ENCODE data around the gene NFS1.

Gene NFS1

GRCh38 chr20:35681960-35682359, 17.2 kb downstream of the NFS1 start:
- Mint-ChIP-seq H3K4me1 (ENCODE audit: low read depth) (peaks cover 4% of the 10 kb centered on the region), H3K9me3 (no peaks in the 10 kb centered on the region), H3K27ac (no peak overlapping the region), H3K4me3 (no peak overlapping the region), H3K27me3 (no peaks in the 10 kb centered on the region), H3K36me3 (ENCODE audit: low read depth) (peaks cover 22% of the 10 kb centered on the region)

- H3K9me3 Mint-ChIP-seq, result no peaks in the 10 kb centered on the region
- H3K27ac Mint-ChIP-seq, result no peak overlapping the region
- H3K27me3 Mint-ChIP-seq, result no peaks in the 10 kb centered on the region
- H3K4me1 Mint-ChIP-seq (ENCODE audit: low read depth), result peaks cover 4% of the 10 kb centered on the region
- H3K4me3 Mint-ChIP-seq, result no peak overlapping the region
- H3K36me3 Mint-ChIP-seq (ENCODE audit: low read depth), result peaks cover 22% of the 10 kb centered on the region
Observed at GRCh38 chr20:35680452-35681183, 18.5 kb downstream of the NFS1 start.

GRCh38 chr20:35674921-35675320, 24.2 kb downstream of the NFS1 start:
- H3K27me3 Mint-ChIP-seq, result no peaks in the 10 kb centered on the region

GRCh38 chr20:35673884-35674283, 25.3 kb downstream of the NFS1 start:
- Mint-ChIP-seq H3K4me1 (ENCODE audit: low read depth) (no peaks in the 10 kb centered on the region), H3K36me3 (ENCODE audit: low read depth) (peaks cover 47% of the 10 kb centered on the region)

More at GRCh38 chr20:35674921-35675320, 24.2 kb downstream of the NFS1 start:
- Mint-ChIP-seq H3K4me1 (ENCODE audit: low read depth) (no peaks in the 10 kb centered on the region), H3K36me3 (ENCODE audit: low read depth) (peaks cover 50% of the 10 kb centered on the region), H3K9me3 (no peaks in the 10 kb centered on the region), H3K4me3 (no peak overlapping the region), H3K27ac (no peak overlapping the region)

GRCh38 chr20:35669681-35670080, 29.5 kb downstream of the NFS1 start:
- no peak overlapping the region for H3K27ac Mint-ChIP-seq
- H3K27me3 Mint-ChIP-seq, result no peaks in the 10 kb centered on the region
- peaks cover 46% of the 10 kb centered on the region for H3K36me3 Mint-ChIP-seq (ENCODE audit: low read depth)
- no peak overlapping the region for H3K4me3 Mint-ChIP-seq
- no peaks in the 10 kb centered on the region for H3K9me3 Mint-ChIP-seq
- peaks cover 5% of the 10 kb centered on the region for H3K4me1 Mint-ChIP-seq (ENCODE audit: low read depth)

More at GRCh38 chr20:35673884-35674283, 25.3 kb downstream of the NFS1 start:
- Mint-ChIP-seq H3K27me3 (no peaks in the 10 kb centered on the region), H3K27ac (no peak overlapping the region), H3K9me3 (no peaks in the 10 kb centered on the region), H3K4me3 (no peak overlapping the region)

- Mint-ChIP-seq H3K4me3 (no peak overlapping the region), H3K27ac (no peak overlapping the region), H3K36me3 (ENCODE audit: low read depth) (peaks cover 47% of the 10 kb centered on the region)
Observed at GRCh38 chr20:35669221-35669620, 29.9 kb downstream of the NFS1 start.

GRCh38 chr20:35665949-35666288, 33.2 kb downstream of the NFS1 start:
- Mint-ChIP-seq H3K36me3 (ENCODE audit: low read depth) (peaks cover 52% of the 10 kb centered on the region), H3K9me3 (no peaks in the 10 kb centered on the region), H3K4me1 (ENCODE audit: low read depth) (peaks cover 32% of the 10 kb centered on the region), H3K27me3 (no peaks in the 10 kb centered on the region), H3K4me3 (no peak overlapping the region), H3K27ac (peak overlapping the region; percentile 41)

More at GRCh38 chr20:35669221-35669620, 29.9 kb downstream of the NFS1 start:
- H3K9me3 Mint-ChIP-seq, result no peaks in the 10 kb centered on the region
- peaks cover 5% of the 10 kb centered on the region for H3K4me1 Mint-ChIP-seq (ENCODE audit: low read depth)
- no peaks in the 10 kb centered on the region for H3K27me3 Mint-ChIP-seq

- Mint-ChIP-seq H3K27me3 (no peaks in the 10 kb centered on the region), H3K4me1 (ENCODE audit: low read depth) (peaks cover 45% of the 10 kb centered on the region), H3K9me3 (no peaks in the 10 kb centered on the region), H3K27ac (peak within 1 kb of the TSS; percentile 96), H3K4me3 (peak within 1 kb of the TSS; percentile 98), H3K36me3 (ENCODE audit: low read depth) (peaks cover 51% of the 10 kb centered on the region)
Observed at GRCh38 chr20:35664466-35665206, 34.5 kb downstream of the NFS1 start, which contains the start of the genes CPNE1 and RBM12. Gene CPNE1 (minus strand): TSS chr20:35664900. CDS start chr20:35632923, 31,977 bp downstream. Gene RBM12 (minus strand): TSS chr20:35664900. CDS start chr20:35655322, 9,578 bp downstream.

- Mint-ChIP-seq H3K4me3 (peak overlapping the region; percentile 98), H3K36me3 (ENCODE audit: low read depth) (peaks cover 54% of the 10 kb centered on the region), H3K27me3 (no peaks in the 10 kb centered on the region), H3K27ac (peak overlapping the region; percentile 96), H3K4me1 (ENCODE audit: low read depth) (peaks cover 54% of the 10 kb centered on the region), H3K9me3 (no peaks in the 10 kb centered on the region)
Observed at GRCh38 chr20:35663516-35664465, 35.4 kb downstream of the NFS1 start.

- Mint-ChIP-seq H3K4me3 (peak overlapping the region; percentile 98), H3K27me3 (no peaks in the 10 kb centered on the region), H3K27ac (peak overlapping the region; percentile 96), H3K36me3 (ENCODE audit: low read depth) (peaks cover 48% of the 10 kb centered on the region), H3K9me3 (no peaks in the 10 kb centered on the region), H3K4me1 (ENCODE audit: low read depth) (peaks cover 65% of the 10 kb centered on the region)
Observed at GRCh38 chr20:35662551-35662950, 36.6 kb downstream of the NFS1 start.

- Mint-ChIP-seq H3K27ac (peak overlapping the region; percentile 96), H3K9me3 (no peaks in the 10 kb centered on the region), H3K27me3 (no peaks in the 10 kb centered on the region), H3K36me3 (ENCODE audit: low read depth) (peaks cover 54% of the 10 kb centered on the region), H3K4me1 (ENCODE audit: low read depth) (peaks cover 71% of the 10 kb centered on the region), H3K4me3 (peak overlapping the region; percentile 98)
Observed at GRCh38 chr20:35661908-35662307, 37.2 kb downstream of the NFS1 start.

- Mint-ChIP-seq H3K4me3 (peak overlapping the region; percentile 98), H3K27me3 (no peaks in the 10 kb centered on the region), H3K36me3 (ENCODE audit: low read depth) (peaks cover 59% of the 10 kb centered on the region), H3K27ac (peak overlapping the region; percentile 96), H3K9me3 (no peaks in the 10 kb centered on the region), H3K4me1 (ENCODE audit: low read depth) (peaks cover 79% of the 10 kb centered on the region)
Observed at GRCh38 chr20:35661053-35661452, 38.1 kb downstream of the NFS1 start.

GRCh38 chr20:35660122-35660937, 38.8 kb downstream of the NFS1 start:
- Mint-ChIP-seq H3K36me3 (ENCODE audit: low read depth) (peaks cover 59% of the 10 kb centered on the region), H3K4me3 (peak overlapping the region; percentile 98), H3K9me3 (no peaks in the 10 kb centered on the region), H3K27me3 (no peaks in the 10 kb centered on the region), H3K27ac (peak overlapping the region; percentile 96), H3K4me1 (ENCODE audit: low read depth) (peaks cover 83% of the 10 kb centered on the region)

- H3K27ac Mint-ChIP-seq, result peak overlapping the region; percentile 78
- no peaks in the 10 kb centered on the region for H3K27me3 Mint-ChIP-seq
- H3K4me1 Mint-ChIP-seq (ENCODE audit: low read depth), result peaks cover 66% of the 10 kb centered on the region
Observed at GRCh38 chr20:35657271-35657670, 41.9 kb downstream of the NFS1 start.

More at GRCh38 chr20:35657271-35657670, 41.9 kb downstream of the NFS1 start:
- Mint-ChIP-seq H3K4me3 (peak overlapping the region; percentile 35), H3K9me3 (no peaks in the 10 kb centered on the region), H3K36me3 (ENCODE audit: low read depth) (peaks cover 40% of the 10 kb centered on the region)

Data from stimulated activated naive CD8-positive, alpha-beta T cell treated with anti-CD3 and anti-CD28 coated beads, Interleukin-15, Interleukin-2, amounts not matched to agents 100 ng/mL and 50 ng/mL, for 24 hours (primary cell).